IPS-15b (cell line): Measurements from ENCODE around the gene NHERF2.

ENCODE experiments used
- H3K27me3 ChIP-seq: one replicate; pipeline ENCODE4 v1.6.1; 2013; ENCODE audit warnings: low read length; ENCODE audit not compliant: control insufficient read depth, insufficient read depth
- H3K36me3 ChIP-seq: one replicate; pipeline ENCODE4 v1.6.1; 2013; ENCODE audit warnings: low read length; ENCODE audit not compliant: control insufficient read depth, insufficient read depth
- H3K4me1 ChIP-seq: one replicate; pipeline ENCODE4 v1.6.1; 2013; ENCODE audit warnings: mild to moderate bottlenecking, low read length; ENCODE audit not compliant: control insufficient read depth, insufficient read depth
- H3K4me3 ChIP-seq: one replicate; pipeline ENCODE4 v1.5.1; 2013; ENCODE audit warnings: low read depth, low read length
- H3K9ac ChIP-seq: one replicate; pipeline ENCODE4 v1.6.1; 2013; ENCODE audit warnings: low read depth, mild to moderate bottlenecking, low read length
- H3K9me3 ChIP-seq: one replicate; pipeline ENCODE4 v1.6.1; 2013; ENCODE audit warnings: mild to moderate bottlenecking, low read length; ENCODE audit not compliant: control insufficient read depth, insufficient read depth

NHERF2 gene

GRCh38 chr16:1983544-1984346 is 43.0 kb upstream of the NHERF2 start, which contains the start of gene GFER:
TSS of gene GFER (plus strand) at chr16:1984193. CDS start at chr16:1984219, 26 bp downstream.
- H3K4me3 ChIP-seq: peak within 1 kb of the TSS; percentile 76
- peaks cover 6% of the 10 kb centered on the region for H3K4me1 ChIP-seq
- no peaks in the 10 kb centered on the region for H3K9me3 ChIP-seq
- H3K36me3 ChIP-seq: peaks cover 16% of the 10 kb centered on the region
- peaks cover 45% of the 10 kb centered on the region for H3K27me3 ChIP-seq
- H3K9ac ChIP-seq: peak within 1 kb of the TSS; percentile 79

DNA sequence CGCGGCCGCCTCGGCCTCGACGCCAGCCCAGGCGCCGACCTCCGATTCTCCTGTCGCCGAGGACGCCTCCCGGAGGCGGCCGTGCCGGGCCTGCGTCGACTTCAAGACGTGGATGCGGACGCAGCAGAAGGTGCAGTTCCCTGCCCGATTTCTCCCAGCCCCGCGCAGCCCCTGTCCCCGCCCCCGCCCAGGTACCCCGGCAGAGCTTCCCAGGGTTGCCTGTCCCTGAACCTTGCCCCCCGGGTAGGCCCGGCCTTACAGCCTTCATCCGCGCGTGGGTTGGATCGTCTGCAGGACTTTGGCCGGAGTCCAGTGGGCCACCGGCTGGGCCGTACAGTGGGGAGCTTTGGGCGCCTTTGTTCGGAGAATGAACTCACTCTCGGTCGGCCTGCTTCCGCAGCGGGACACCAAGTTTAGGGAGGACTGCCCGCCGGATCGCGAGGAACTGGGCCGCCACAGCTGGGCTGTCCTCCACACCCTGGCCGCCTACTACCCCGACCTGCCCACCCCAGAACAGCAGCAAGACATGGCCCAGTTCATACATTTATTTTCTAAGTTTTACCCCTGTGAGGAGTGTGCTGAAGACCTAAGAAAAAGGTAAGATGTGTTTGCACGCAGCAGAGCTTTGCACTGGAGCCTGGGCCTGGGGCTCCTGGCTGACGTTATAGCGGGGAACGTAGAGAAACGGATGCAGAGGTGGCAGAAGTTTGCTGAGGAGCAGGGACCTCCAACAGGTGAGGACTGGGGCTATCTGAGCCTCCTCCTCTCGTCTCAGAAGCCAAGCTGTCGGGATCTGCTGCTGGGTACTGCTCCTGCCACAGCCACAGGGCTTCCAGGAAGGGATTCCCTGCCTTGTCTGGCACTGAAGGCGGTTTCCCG is 42.1 kb upstream of the NHERF2 start:
- Histone ChIP-seq H3K9me3 (no peaks in the 10 kb centered on the region), H3K4me3 (peak overlapping the region; percentile 76), H3K27me3 (peaks cover 52% of the 10 kb centered on the region), H3K9ac (peak overlapping the region; percentile 79), H3K4me1 (peaks cover 6% of the 10 kb centered on the region), H3K36me3 (peaks cover 16% of the 10 kb centered on the region)

DNA sequence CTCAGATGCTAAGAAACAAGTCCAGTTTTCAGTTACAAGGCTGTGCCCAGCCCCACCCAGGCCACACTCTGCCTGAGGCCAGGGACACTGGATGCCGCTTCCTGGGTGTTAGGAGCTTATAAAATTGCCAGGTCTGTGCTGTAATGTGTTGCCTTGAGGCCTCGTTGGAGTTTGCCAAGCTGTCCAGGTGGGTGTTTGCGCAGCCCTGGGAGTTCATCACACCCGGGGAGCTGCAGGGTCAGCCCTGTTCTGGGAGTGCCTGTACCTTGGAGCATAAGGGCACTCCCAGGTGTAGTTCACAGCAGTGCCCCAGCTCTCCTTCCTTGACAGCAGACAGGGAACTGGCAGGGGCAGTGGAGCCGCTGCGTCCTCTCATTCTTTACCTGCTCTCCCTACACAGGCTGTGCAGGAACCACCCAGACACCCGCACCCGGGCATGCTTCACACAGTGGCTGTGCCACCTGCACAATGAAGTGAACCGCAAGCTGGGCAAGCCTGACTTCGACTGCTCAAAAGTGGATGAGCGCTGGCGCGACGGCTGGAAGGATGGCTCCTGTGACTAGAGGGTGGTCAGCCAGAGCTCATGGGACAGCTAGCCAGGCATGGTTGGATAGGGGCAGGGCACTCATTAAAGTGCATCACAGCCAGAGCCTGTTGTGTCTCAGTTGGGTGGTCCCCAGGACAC is 41.1 kb upstream of the NHERF2 start:
- peak overlapping the region; percentile 76 for H3K4me3 ChIP-seq
- H3K27me3 ChIP-seq: peaks cover 42% of the 10 kb centered on the region
- no peaks in the 10 kb centered on the region for H3K9me3 ChIP-seq
- no peak overlapping the region for H3K9ac ChIP-seq
- peaks cover 6% of the 10 kb centered on the region for H3K4me1 ChIP-seq
- peaks cover 16% of the 10 kb centered on the region for H3K36me3 ChIP-seq

DNA sequence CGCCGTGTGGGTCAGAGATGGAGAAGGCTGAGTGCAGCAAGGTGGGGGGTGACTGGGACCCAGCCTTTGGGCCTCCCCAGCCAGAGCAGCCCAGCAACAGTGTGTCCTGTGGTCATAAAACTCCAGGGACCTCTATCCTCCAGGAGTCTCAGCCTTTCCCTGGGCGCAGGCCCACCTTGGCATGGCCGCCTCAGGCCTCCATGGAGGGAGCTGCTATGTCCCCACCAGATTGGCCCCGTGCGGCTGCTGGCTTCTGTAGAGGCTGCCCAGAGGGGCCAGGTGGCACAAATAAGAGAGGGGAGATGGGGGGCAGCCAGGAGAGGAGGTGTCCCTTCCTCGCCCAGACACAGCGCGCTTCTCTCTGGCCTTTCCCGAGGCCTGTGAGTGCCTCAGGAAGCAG is 39.5 kb upstream of the NHERF2 start:
- Histone ChIP-seq H3K4me1 (peaks cover 6% of the 10 kb centered on the region), H3K9ac (no peak overlapping the region), H3K36me3 (peaks cover 16% of the 10 kb centered on the region), H3K9me3 (no peaks in the 10 kb centered on the region), H3K27me3 (peaks cover 35% of the 10 kb centered on the region), H3K4me3 (no peak overlapping the region)

DNA sequence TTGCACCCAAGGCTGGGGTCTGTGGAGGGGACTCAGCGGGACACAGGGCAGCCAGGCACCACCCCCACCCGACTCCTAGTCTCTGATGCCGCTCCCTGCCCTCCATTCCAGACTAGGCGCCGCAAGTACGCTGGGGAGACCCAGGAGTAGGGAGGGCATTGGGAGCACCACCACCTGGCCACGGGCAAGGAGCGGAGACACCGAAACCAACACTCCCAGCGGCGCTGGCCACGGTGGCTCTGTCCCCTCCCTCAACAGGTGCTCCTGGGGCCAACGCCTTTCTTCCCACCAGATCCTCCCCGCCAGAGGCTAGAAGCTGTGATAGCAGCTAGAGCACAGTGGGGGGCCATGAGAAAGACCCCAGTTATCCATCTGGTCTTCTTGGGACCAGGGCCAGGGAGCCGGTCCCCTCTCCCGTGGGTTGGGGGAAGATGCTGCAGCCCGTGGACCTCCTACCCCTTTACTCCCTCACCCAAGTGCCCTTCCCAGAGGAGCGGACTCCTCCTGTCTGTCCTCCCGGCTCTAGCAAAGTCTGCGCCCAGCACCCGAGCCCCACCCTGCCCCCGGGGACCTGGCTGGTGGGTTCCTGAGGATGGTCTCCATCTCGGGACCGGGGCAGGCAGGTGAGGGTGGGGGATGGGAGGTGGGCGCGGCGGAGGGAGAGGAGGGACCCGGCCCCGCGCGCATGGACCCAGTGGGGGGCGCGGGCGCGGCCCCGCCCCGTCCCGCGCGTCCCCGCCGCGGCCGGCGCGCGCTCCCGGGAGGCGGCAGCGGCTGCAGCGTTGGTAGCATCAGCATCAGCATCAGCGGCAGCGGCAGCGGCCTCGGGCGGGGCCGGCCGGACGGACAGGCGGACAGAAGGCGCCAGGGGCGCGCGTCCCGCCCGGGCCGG is 37.2 kb upstream of the NHERF2 start, which contains the start of gene SYNGR3:
TSS of gene SYNGR3 (plus strand) at position 762 of the 892 bp plus-strand sequence. CDS start 133 bp downstream, outside the sequence.
- Histone ChIP-seq H3K4me3 (peak within 1 kb of the TSS; percentile 75), H3K27me3 (peaks cover 24% of the 10 kb centered on the region), H3K36me3 (peaks cover 16% of the 10 kb centered on the region), H3K4me1 (peaks cover 2% of the 10 kb centered on the region), H3K9ac (peak within 1 kb of the TSS; percentile 60), H3K9me3 (no peaks in the 10 kb centered on the region)

- Histone ChIP-seq H3K9me3 (no peaks in the 10 kb centered on the region), H3K9ac (no peak overlapping the region), H3K4me1 (peaks cover under 1% of the 10 kb centered on the region), H3K27me3 (peaks cover 24% of the 10 kb centered on the region), H3K4me3 (peak overlapping the region; percentile 32), H3K36me3 (peaks cover 16% of the 10 kb centered on the region)
Observed at GRCh38 chr16:1990101-1990350, 36.7 kb upstream of the NHERF2 start.

DNA sequence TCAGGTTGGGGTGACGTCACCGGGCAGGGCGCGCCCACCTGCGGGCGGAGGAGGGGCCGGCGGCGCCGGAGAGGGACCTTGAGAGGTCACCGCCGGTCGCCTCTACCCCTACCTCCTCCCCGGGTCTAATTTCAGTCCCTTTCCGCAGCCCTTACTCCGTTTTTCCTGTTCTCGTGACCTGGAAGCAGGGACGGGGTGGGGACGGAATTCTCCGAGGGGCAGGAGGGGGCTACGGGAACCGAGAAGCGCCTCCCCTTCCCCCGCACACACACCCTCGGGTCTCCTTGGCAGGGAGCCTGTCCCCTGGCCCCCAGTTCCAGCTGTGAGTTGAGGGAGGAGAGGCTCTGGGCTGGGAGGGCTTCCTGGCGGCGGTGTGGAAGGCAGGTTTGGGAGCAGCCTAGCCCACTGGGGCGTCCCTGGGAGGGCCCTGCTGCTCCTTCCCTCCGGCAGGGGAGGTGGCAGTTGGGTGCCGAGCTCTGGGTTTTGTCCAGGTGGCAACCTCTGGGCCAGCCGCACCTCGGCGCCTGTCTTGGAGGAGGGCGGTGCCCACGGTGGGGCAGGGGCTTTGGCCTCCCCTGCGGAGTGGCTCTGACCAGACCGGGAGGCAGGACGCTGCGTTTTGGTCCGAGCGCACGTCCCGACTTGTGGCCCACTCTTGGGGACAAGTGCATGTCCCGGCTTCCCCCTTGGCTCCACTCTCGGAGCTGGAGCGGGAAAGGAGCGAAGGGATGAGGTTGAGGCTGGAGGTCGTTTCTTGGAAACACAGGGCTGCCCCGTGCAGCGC is 36.2 kb upstream of the NHERF2 start:
- Histone ChIP-seq H3K9me3 (no peaks in the 10 kb centered on the region), H3K4me3 (peak overlapping the region; percentile 73), H3K9ac (peak overlapping the region; percentile 60), H3K27me3 (peaks cover 24% of the 10 kb centered on the region), H3K4me1 (no peaks in the 10 kb centered on the region), H3K36me3 (peaks cover 12% of the 10 kb centered on the region)

DNA sequence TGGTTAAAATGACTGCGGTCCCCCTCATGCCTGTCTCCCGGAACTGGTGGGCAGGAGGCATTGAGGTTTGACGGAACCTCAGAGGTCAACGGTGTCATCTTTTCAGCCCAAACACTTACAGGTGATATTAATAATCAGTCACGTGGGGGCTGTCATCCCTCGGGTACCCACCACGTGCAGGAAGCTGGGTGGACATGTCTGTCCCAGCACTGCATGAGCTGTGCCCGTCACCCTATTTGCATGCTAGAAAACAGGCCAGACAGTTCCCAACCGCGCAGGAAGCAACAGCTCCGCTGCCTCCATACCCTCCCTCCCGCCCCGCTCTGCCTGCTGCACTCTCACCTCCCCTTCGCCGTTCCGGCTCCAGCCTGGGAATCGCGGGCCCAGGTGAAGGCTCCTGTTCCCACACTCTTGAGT is 35.6 kb upstream of the NHERF2 start:
- H3K27me3 ChIP-seq: peaks cover 24% of the 10 kb centered on the region
- H3K4me3 ChIP-seq: peak overlapping the region; percentile 73
- no peaks in the 10 kb centered on the region for H3K4me1 ChIP-seq
- H3K9me3 ChIP-seq: no peaks in the 10 kb centered on the region
- H3K9ac ChIP-seq: no peak overlapping the region
- peaks cover 6% of the 10 kb centered on the region for H3K36me3 ChIP-seq

DNA sequence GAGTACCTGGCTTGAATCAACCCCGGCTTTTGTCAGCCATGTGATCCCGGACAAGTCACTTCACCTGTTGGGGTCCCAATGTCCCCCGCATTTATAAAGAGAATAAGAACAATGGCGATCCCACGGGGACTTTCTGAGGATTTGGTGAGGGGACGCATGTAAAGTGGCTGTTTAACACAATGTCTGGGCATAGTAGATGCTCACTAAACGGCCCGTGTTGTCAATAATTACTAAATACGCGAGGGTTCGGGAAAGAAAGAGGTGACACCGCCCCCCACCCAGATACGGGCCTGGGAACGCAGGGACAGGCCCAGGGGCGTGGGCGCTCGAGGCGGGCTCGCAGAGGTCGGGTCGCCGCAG is 35.1 kb upstream of the NHERF2 start:
- peak overlapping the region; percentile 73 for H3K4me3 ChIP-seq
- H3K27me3 ChIP-seq: peaks cover 24% of the 10 kb centered on the region
- H3K9me3 ChIP-seq: no peaks in the 10 kb centered on the region
- H3K4me1 ChIP-seq: no peaks in the 10 kb centered on the region
- H3K36me3 ChIP-seq: peaks cover 4% of the 10 kb centered on the region
- no peak overlapping the region for H3K9ac ChIP-seq

- no peaks in the 10 kb centered on the region for H3K4me1 ChIP-seq
- peaks cover 24% of the 10 kb centered on the region for H3K27me3 ChIP-seq
- H3K4me3 ChIP-seq: peak overlapping the region; percentile 73
- H3K9ac ChIP-seq: no peak overlapping the region
- no peaks in the 10 kb centered on the region for H3K9me3 ChIP-seq
- peaks cover 4% of the 10 kb centered on the region for H3K36me3 ChIP-seq
Observed at GRCh38 chr16:1991948-1992703, 34.6 kb upstream of the NHERF2 start.
